PC-9 (cell line): ENCODE measurements around the gene GAPDHS.

Source experiments
- EZH2 ChIP-seq: fragments of 200-600 bp; sonication (generic); IDR thresholded peaks from 2 replicates; pipeline ENCODE4 v1.8.0; 2017; ENCODE audit warnings: antibody characterized with exemption, low read depth
- TF ChIP-seq, protein P1 (sequence below): fragments of 200-600 bp; sonication (generic); conservative IDR thresholded peaks from 2 replicates; pipeline ENCODE4 v1.6.1; 2017; ENCODE audit warnings: mixed run types, antibody characterized with exemption, mild to moderate bottlenecking, moderate library complexity

DNA sequence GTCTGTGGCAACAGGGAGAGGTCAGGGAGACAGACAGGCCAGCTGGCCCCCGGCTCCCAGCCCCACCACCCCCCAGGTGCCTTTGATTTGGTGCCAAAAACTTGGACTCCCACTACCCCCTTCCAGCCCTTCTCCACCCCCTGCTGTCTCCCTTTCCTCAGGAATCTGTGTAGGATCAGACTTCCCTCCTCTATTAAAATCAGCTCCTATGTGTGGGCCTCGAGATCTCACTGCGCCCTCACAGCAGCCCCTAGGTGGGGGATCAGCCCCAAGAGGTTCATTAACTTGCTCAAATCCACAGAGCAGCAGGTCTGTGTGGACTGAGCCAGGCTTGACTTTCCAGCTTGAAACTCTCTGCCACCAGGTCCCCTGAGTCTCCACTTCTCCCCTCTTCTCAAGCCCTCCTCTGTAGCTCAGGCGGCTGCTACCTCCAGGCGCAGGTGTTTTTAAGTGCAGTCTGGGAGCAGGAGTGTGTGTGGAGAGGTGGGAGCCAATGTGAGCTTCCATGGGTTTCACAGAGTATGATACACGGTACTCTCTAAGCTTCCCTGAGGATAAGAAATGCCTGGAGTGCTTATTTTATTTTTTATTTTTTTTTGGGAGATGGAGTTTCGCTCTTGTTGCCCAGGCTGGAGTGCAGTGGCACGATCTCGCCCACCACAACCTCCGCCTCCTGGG, 1.7 kb downstream of the GAPDHS start:
- TF ChIP-seq, protein P1, sequence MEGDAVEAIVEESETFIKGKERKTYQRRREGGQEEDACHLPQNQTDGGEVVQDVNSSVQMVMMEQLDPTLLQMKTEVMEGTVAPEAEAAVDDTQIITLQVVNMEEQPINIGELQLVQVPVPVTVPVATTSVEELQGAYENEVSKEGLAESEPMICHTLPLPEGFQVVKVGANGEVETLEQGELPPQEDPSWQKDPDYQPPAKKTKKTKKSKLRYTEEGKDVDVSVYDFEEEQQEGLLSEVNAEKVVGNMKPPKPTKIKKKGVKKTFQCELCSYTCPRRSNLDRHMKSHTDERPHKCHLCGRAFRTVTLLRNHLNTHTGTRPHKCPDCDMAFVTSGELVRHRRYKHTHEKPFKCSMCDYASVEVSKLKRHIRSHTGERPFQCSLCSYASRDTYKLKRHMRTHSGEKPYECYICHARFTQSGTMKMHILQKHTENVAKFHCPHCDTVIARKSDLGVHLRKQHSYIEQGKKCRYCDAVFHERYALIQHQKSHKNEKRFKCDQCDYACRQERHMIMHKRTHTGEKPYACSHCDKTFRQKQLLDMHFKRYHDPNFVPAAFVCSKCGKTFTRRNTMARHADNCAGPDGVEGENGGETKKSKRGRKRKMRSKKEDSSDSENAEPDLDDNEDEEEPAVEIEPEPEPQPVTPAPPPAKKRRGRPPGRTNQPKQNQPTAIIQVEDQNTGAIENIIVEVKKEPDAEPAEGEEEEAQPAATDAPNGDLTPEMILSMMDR: no peak
- TF ChIP-seq EZH2: no peak
